Thymus (tissue), 11 donors: ENCODE data around the gene ZFP69B. TPM values are rescaled to one million over a fixed set of nuclear protein-coding genes. Genes with fewer than 3 reads are reported as not detected.

Experiments used
- DNase-seq, 9 donors: peaks; one replicate each; pipeline ENCODE4 v3.0.0-alpha.2; 2013; ENCODE audit warnings: low spot score in 9 of 9, low read depth in 6 of 9, missing footprints in 1 of 9
- H3K27ac ChIP-seq, 2 donors: one replicate each; pipeline ENCODE4 v1.5.1; 2013; ENCODE audit warnings: control low read depth in 1 of 2, low read depth in 1 of 2, low read length in 1 of 2, mild to moderate bottlenecking in 1 of 2, moderate library complexity in 1 of 2
- H3K27me3 ChIP-seq, 2 donors: one replicate each; pipeline ENCODE4 v1.5.1; 2013; ENCODE audit warnings: low read length in 1 of 2; ENCODE audit not compliant: control insufficient read depth in 2 of 2, insufficient read depth in 1 of 2
- H3K36me3 ChIP-seq, 2 donors: one replicate each; pipeline ENCODE4 v1.5.1; 2013; ENCODE audit warnings: low read length in 1 of 2, mild to moderate bottlenecking in 1 of 2, moderate library complexity in 1 of 2; ENCODE audit not compliant: control insufficient read depth in 2 of 2, insufficient read depth in 2 of 2
- H3K4me1 ChIP-seq, 2 donors: one replicate each; pipeline ENCODE4 v1.5.1; 2013; ENCODE audit warnings: low read length in 2 of 2; ENCODE audit not compliant: control insufficient read depth in 2 of 2, insufficient read depth in 2 of 2
- H3K4me3 ChIP-seq, 2 donors: one replicate each; pipeline ENCODE4 v1.5.1; 2013; ENCODE audit warnings: low read length in 2 of 2, control low read depth in 1 of 2, mild to moderate bottlenecking in 1 of 2
- H3K9me3 ChIP-seq, 2 donors: one replicate each; pipeline ENCODE4 v1.5.1; 2013; ENCODE audit warnings: low read length in 1 of 2, mild to moderate bottlenecking in 1 of 2; ENCODE audit not compliant: control insufficient read depth in 2 of 2, insufficient read depth in 1 of 2
- WGBS: extraction: QIAGEN DNeasy Blood & Tissue Kit; methylation state at CpG from one replicate; pipeline ENCODE4 v1.1.7; 2013; 5-methylcytosine and 5-hydroxymethylcytosine counted together
- polyA plus RNA-seq: library from polyadenylated mRNA; stranded (reverse); fragments of 200-250 nt; gene quantifications from one replicate; pipeline ENCODE4 v1.2.3, GENCODE V29; 2013
- total RNA-seq: library from RNA; stranded (reverse); fragments of 120-200 nt; gene quantifications from one replicate; pipeline ENCODE4 v1.2.4, GENCODE V29; 2013
- donor health status: healthy.

The ZFP69B gene
- total and polyA plus RNA-seq, 2 donors, result 1.4 to 2.9 TPM

GRCh38 chr1:40431385-40431784 is 18.9 kb upstream of the ZFP69B start:
- no peak overlapping the region for H3K4me3 ChIP-seq
- no peaks in the 10 kb centered on the region for H3K27me3 ChIP-seq
- H3K9me3 ChIP-seq, result no peaks in the 10 kb centered on the region
- H3K4me1 ChIP-seq, result no peaks in the 10 kb centered on the region
- no peaks in the 10 kb centered on the region for H3K36me3 ChIP-seq
- no peak overlapping the region for H3K27ac ChIP-seq
- DNase-seq, result no peak

- Histone ChIP-seq H3K36me3 (no peaks in the 10 kb centered on the region), H3K4me3 (no peak overlapping the region), H3K27me3 (no peaks in the 10 kb centered on the region), H3K27ac (no peak overlapping the region), H3K4me1 (no peaks in the 10 kb centered on the region), H3K9me3 (no peaks in the 10 kb centered on the region)
- DNase-seq, result no peak
- 91% methylated on average over 3 of the region's 3 CpGs for WGBS
Measured at GRCh38 chr1:40432644-40433390, 17.5 kb upstream of the ZFP69B start.

- Histone ChIP-seq H3K27ac (no peak overlapping the region), H3K4me3 (no peak overlapping the region), H3K4me1 (no peaks in the 10 kb centered on the region), H3K27me3 (no peaks in the 10 kb centered on the region), H3K36me3 (no peaks in the 10 kb centered on the region), H3K9me3 (no peaks in the 10 kb centered on the region)
- DNase-seq, result no peak
- 97% methylated on average over 5 of the region's 5 CpGs for WGBS
Measured at GRCh38 chr1:40435471-40435870, 14.8 kb upstream of the ZFP69B start.

- WGBS, result 97% methylated on average over 4 of the region's 4 CpGs
- no peak overlapping the region for H3K4me3 ChIP-seq
- DNase-seq, result no peak
- H3K9me3 ChIP-seq, result no peaks in the 10 kb centered on the region
- H3K27ac ChIP-seq, result no peak overlapping the region
- H3K27me3 ChIP-seq, result no peaks in the 10 kb centered on the region
- H3K36me3 ChIP-seq, result no peaks in the 10 kb centered on the region
- no peaks in the 10 kb centered on the region for H3K4me1 ChIP-seq
Measured at GRCh38 chr1:40435876-40436275, 14.4 kb upstream of the ZFP69B start.

- DNase-seq, result peak in 4 of 9 donors; percentile 15 to 48 (median 26)
- no peaks in the 10 kb centered on the region for H3K27me3 ChIP-seq
- no peak overlapping the region for H3K27ac ChIP-seq
- H3K9me3 ChIP-seq, result no peaks in the 10 kb centered on the region
- no peaks in the 10 kb centered on the region for H3K36me3 ChIP-seq
- WGBS, result 72% methylated on average over 3 of the region's 3 CpGs
- H3K4me1 ChIP-seq, result no peaks in the 10 kb centered on the region
- no peak overlapping the region for H3K4me3 ChIP-seq
Measured at GRCh38 chr1:40438391-40439015, 11.8 kb upstream of the ZFP69B start.

- no peaks in the 10 kb centered on the region for H3K27me3 ChIP-seq
- 94% methylated on average over 5 of the region's 5 CpGs for WGBS
- H3K9me3 ChIP-seq, result no peaks in the 10 kb centered on the region
- H3K27ac ChIP-seq, result no peak overlapping the region
- DNase-seq, result no peak
- H3K36me3 ChIP-seq, result no peaks in the 10 kb centered on the region
- no peaks in the 10 kb centered on the region for H3K4me1 ChIP-seq
- no peak overlapping the region for H3K4me3 ChIP-seq
Measured at GRCh38 chr1:40439247-40439646, 11.0 kb upstream of the ZFP69B start.

GRCh38 chr1:40450495-40451237 is 390 bp downstream of the ZFP69B start:
- H3K9me3 ChIP-seq, result peaks cover 0 to 6% of the 10 kb centered on the region in 2 donors
- WGBS, result 30% methylated on average over 22 of the region's 22 CpGs

GRCh38 chr1:40451238-40451585 is 936 bp downstream of the ZFP69B start:
- DNase-seq, result peak in 1 of 9 donors; percentile 19
- no peak overlapping the region for H3K27ac ChIP-seq
- peaks cover 0 to 10% of the 10 kb centered on the region in 2 donors for H3K4me1 ChIP-seq
- no peaks in the 10 kb centered on the region for H3K27me3 ChIP-seq
- peaks cover 0 to 9% of the 10 kb centered on the region in 2 donors for H3K36me3 ChIP-seq
- peaks cover 0 to 6% of the 10 kb centered on the region in 2 donors for H3K9me3 ChIP-seq
- whole genome bisulfite sequencing, result 98% methylated on average over 1 of the region's 1 CpG
- H3K4me3 ChIP-seq, result no peak overlapping the region

More at GRCh38 chr1:40450495-40451237, 390 bp downstream of the ZFP69B start:
- Histone ChIP-seq H3K27me3 (no peaks in the 10 kb centered on the region), H3K27ac (peak overlapping the region; percentile 69 to 84), H3K36me3 (peaks cover 0 to 9% of the 10 kb centered on the region in 2 donors), H3K4me3 (peak overlapping the region; percentile 63 to 69), H3K4me1 (peaks cover 0 to 10% of the 10 kb centered on the region in 2 donors)
- DNase-seq, result peak in 4 of 9 donors; percentile 16 to 49 (median 32)

- WGBS, result 96% methylated on average over 1 of the region's 1 CpG
- H3K9me3 ChIP-seq, result peaks cover 5 to 13% of the 10 kb centered on the region in 2 donors
Measured at GRCh38 chr1:40454873-40455272, 4.6 kb downstream of the ZFP69B start.

More at GRCh38 chr1:40454873-40455272, 4.6 kb downstream of the ZFP69B start:
- Histone ChIP-seq H3K36me3 (peaks cover 15 to 30% of the 10 kb centered on the region in 2 donors), H3K27me3 (no peaks in the 10 kb centered on the region), H3K27ac (no peak overlapping the region), H3K4me3 (no peak overlapping the region), H3K4me1 (peaks cover 0 to 10% of the 10 kb centered on the region in 2 donors)
- DNase-seq, result no peak
